Loucy (cell line): Measurements from ENCODE around the gene PRPS1L1.

ENCODE experiments used
- H2AFZ ChIP-seq: fragments of 200-600 bp; sonication (generic); 2 replicates; pipeline ENCODE4 v1.6.0; 2016; ENCODE audit warnings: antibody characterized with exemption, mild to moderate bottlenecking, low read length, moderate library complexity
- H3F3A ChIP-seq: fragments of 200-600 bp; 2 replicates; pipeline ENCODE4 v1.6.0; 2016; ENCODE audit warnings: antibody characterized with exemption, low read depth, mild to moderate bottlenecking
- H3K27me3 ChIP-seq: fragments of 200-600 bp; sonication (generic); 2 replicates; pipeline ENCODE4 v1.6.1; 2014; ENCODE audit warnings: low read length, mild to moderate bottlenecking; ENCODE audit not compliant: insufficient read depth, poor library complexity, severe bottlenecking
- H3K36me3 ChIP-seq: fragments of 200-600 bp; sonication (generic); 2 replicates; pipeline ENCODE4 v1.6.1; 2016; ENCODE audit warnings: low read length; ENCODE audit not compliant: insufficient read depth
- H3K4me1 ChIP-seq: fragments of 200-600 bp; sonication (generic); 2 replicates; pipeline ENCODE4 v1.5.1; 2014; ENCODE audit warnings: low read length, mild to moderate bottlenecking; ENCODE audit not compliant: insufficient read depth, poor library complexity, severe bottlenecking
- H3K4me2 ChIP-seq: fragments of 200-600 bp; sonication (generic); 2 replicates; pipeline ENCODE4 v1.6.0; 2014; ENCODE audit warnings: antibody characterized with exemption, low read length, low read depth, mild to moderate bottlenecking; ENCODE audit not compliant: poor library complexity, severe bottlenecking
- H3K4me3 ChIP-seq: fragments of 200-600 bp; sonication (generic); 2 replicates; pipeline ENCODE4 v1.5.1; 2014; ENCODE audit warnings: low read length, mild to moderate bottlenecking, mixed read lengths; ENCODE audit not compliant: poor library complexity, severe bottlenecking
- H3K79me2 ChIP-seq: fragments of 200-600 bp; sonication (generic); 2 replicates; pipeline ENCODE4 v1.6.1; 2014; ENCODE audit warnings: low read length; ENCODE audit not compliant: insufficient read depth
- H3K9ac ChIP-seq: fragments of 200-600 bp; sonication (generic); 2 replicates; pipeline ENCODE4 v1.6.0; 2014; ENCODE audit warnings: mild to moderate bottlenecking, low read depth, low read length, moderate library complexity; ENCODE audit not compliant: poor library complexity, severe bottlenecking
- H3K9me2 ChIP-seq: fragments of 200-600 bp; sonication (generic); replicated peaks from 2 replicates; pipeline ENCODE4 v1.6.1; 2016; ENCODE audit warnings: low read depth, low read length, mixed read lengths
- H3K9me3 ChIP-seq: fragments of 200-600 bp; sonication (generic); 2 replicates; pipeline ENCODE4 v1.6.1; 2014; ENCODE audit warnings: mild to moderate bottlenecking, antibody characterized with exemption, low read length, low read depth; ENCODE audit not compliant: insufficient read depth
- H4K20me1 ChIP-seq: fragments of 200-600 bp; sonication (generic); 2 replicates; pipeline ENCODE4 v1.6.0; 2014; ENCODE audit warnings: antibody characterized with exemption, low read length, mild to moderate bottlenecking; ENCODE audit not compliant: insufficient read depth, poor library complexity, severe bottlenecking
- CTCF ChIP-seq: fragments of 200-600 bp; sonication (generic); conservative IDR thresholded peaks from 2 replicates; pipeline ENCODE4 v1.5.1; 2014; ENCODE audit warnings: mild to moderate bottlenecking, antibody characterized with exemption, low read length
- EZH2phosphoT487 ChIP-seq: fragments of 200-600 bp; IDR thresholded peaks from 2 replicates; pipeline ENCODE4 v1.6.1; 2018; ENCODE audit warnings: antibody characterized with exemption, mild to moderate bottlenecking, moderate library complexity, borderline replicate concordance

The PRPS1L1 gene

GRCh38 chr7:18045171-18045570 lies 17.5 kb upstream of the PRPS1L1 start:
- TF ChIP-seq EZH2phosphoT487 (no peak), CTCF (no peak)
- no peaks in the 10 kb centered on the region for H3K4me1 ChIP-seq
- no peaks in the 10 kb centered on the region for H3F3A ChIP-seq
- H3K4me3 ChIP-seq: no peak overlapping the region
- no peaks in the 10 kb centered on the region for H4K20me1 ChIP-seq
- no peak overlapping the region for H2AFZ ChIP-seq
- H3K79me2 ChIP-seq: no peaks in the 10 kb centered on the region
- no peak overlapping the region for H3K4me2 ChIP-seq
- H3K9me2 ChIP-seq: no peaks in the 10 kb centered on the region
- H3K36me3 ChIP-seq: no peaks in the 10 kb centered on the region
- no peaks in the 10 kb centered on the region; the same call in 1 of the 2 replicates for H3K9me3 ChIP-seq
- no peak overlapping the region for H3K9ac ChIP-seq
- no peaks in the 10 kb centered on the region for H3K27me3 ChIP-seq

GRCh38 chr7:18041191-18041590 lies 13.5 kb upstream of the PRPS1L1 start:
- no peak for TF ChIP-seq CTCF
- TF ChIP-seq EZH2phosphoT487: no peak
- no peak overlapping the region for H2AFZ ChIP-seq
- H3K79me2 ChIP-seq: no peaks in the 10 kb centered on the region
- H3K36me3 ChIP-seq: no peaks in the 10 kb centered on the region
- no peaks in the 10 kb centered on the region for H3K9me2 ChIP-seq
- H3K9me3 ChIP-seq: no peaks in the 10 kb centered on the region; the same call in 1 of the 2 replicates
- no peak overlapping the region for H3K9ac ChIP-seq
- no peaks in the 10 kb centered on the region for H3K4me1 ChIP-seq
- no peaks in the 10 kb centered on the region for H3F3A ChIP-seq
- H4K20me1 ChIP-seq: no peaks in the 10 kb centered on the region
- H3K4me3 ChIP-seq: no peak overlapping the region
- H3K4me2 ChIP-seq: no peak overlapping the region
- H3K27me3 ChIP-seq: no peaks in the 10 kb centered on the region

GRCh38 chr7:18040196-18040595 lies 12.6 kb upstream of the PRPS1L1 start:
- Histone ChIP-seq H3K4me1 (no peaks in the 10 kb centered on the region), H3K4me2 (no peak overlapping the region), H3K27me3 (no peaks in the 10 kb centered on the region), H3K9me3 (no peaks in the 10 kb centered on the region; the same call in 1 of the 2 replicates), H3F3A (no peaks in the 10 kb centered on the region), H3K9me2 (no peaks in the 10 kb centered on the region), H2AFZ (no peak overlapping the region), H3K4me3 (no peak overlapping the region), H4K20me1 (no peaks in the 10 kb centered on the region), H3K36me3 (no peaks in the 10 kb centered on the region), H3K79me2 (no peaks in the 10 kb centered on the region), H3K9ac (no peak overlapping the region)
- TF ChIP-seq EZH2phosphoT487 (no peak), CTCF (no peak)
